A549 (cell line): ENCODE results near the gene ABCA1. TPM values are rescaled to one million over a fixed set of nuclear protein-coding genes. Genes with fewer than 3 reads are reported as not detected.
A peak's percentile ranks its signal among the peaks of the same experiment; 100 is the strongest.

Experiments
- ATAC-seq, 2 experiments: fragments of 200-7000 bp in 1 of 2; fragments of >200 bp in 1 of 2; cut with Nextera tagmentation in 1 of 2; cut with Tn5 transposase in 1 of 2; 3 replicates each; pipeline versions ENCODE4 v1.8.0 to v1.9.1; 2018 to 2020; ENCODE audit warnings: mild to moderate bottlenecking in 1 of 2, moderate library complexity in 1 of 2
- CTCF ChIA-PET: fragments of 300-600 bp; sonication (Branson Sonifier 250); formaldehyde crosslinking; extraction: SDS; loops from one replicate; lab custom pipeline; 2021; ENCODE audit warnings: antibody characterized with exemption, inconsistent platforms; lab: Yijun Ruan, JAX
- POLR2A ChIA-PET: fragments of 350-600 bp; formaldehyde crosslinking; extraction: SDS; loops from one replicate; lab custom pipeline; 2021; ENCODE audit warnings: antibody characterized with exemption, inconsistent platforms; lab: Yijun Ruan, JAX
- DNase-seq, 2 experiments: peaks; one replicate each; pipeline versions ENCODE4 v3.0.0 to v3.0.0-alpha.2; 2011 to 2016; ENCODE audit warnings: low read depth in 1 of 2, low spot score in 1 of 2
- FAIRE-seq: peaks from 2 replicates; lab custom pipeline; 2011; peaks lifted over from hg19 to GRCh38; lab: Jason Lieb, UNC
- H3K27ac ChIP-seq, 2 experiments: fragments of >200 bp; sonication (Bioruptor Twin); formaldehyde crosslinking; 3 replicates each; pipeline ENCODE4 v1.5.1; 2016 to 2017
- H3K4me1 ChIP-seq: fragments of >200 bp; sonication (Bioruptor Twin); formaldehyde crosslinking; 3 replicates; pipeline ENCODE4 v1.6.1; 2016
- H3K4me2 ChIP-seq: fragments of >200 bp; sonication (Bioruptor Twin); formaldehyde crosslinking; 3 replicates; pipeline ENCODE4 v1.6.1; 2016
- H3K4me3 ChIP-seq: fragments of >200 bp; sonication (Bioruptor Twin); formaldehyde crosslinking; 3 replicates; pipeline ENCODE4 v1.5.1; 2016
- H3K9me3 ChIP-seq: fragments of >200 bp; sonication (Bioruptor Twin); formaldehyde crosslinking; 3 replicates; pipeline ENCODE4 v1.6.1; 2016
- CTCF ChIP-seq: fragments of >200 bp; sonication (Bioruptor Twin); formaldehyde crosslinking; IDR thresholded peaks from 3 replicates; pipeline ENCODE4 v1.5.1; 2016
- ELK1 ChIP-seq: fragments of 150-350 bp; IDR thresholded peaks from 2 replicates; pipeline ENCODE4 v1.6.1; 2014; ENCODE audit warnings: low read depth, mild to moderate bottlenecking, low read length
- FOXS1 ChIP-seq: fragments of 250-450 bp; sonication (Bioruptor Pico); IDR thresholded peaks from 2 replicates; pipeline ENCODE4 v1.5.0; 2020; ENCODE audit warnings: mild to moderate bottlenecking, moderate library complexity
- HES2 ChIP-seq: fragments of >200 bp; sonication (Bioruptor Twin); formaldehyde crosslinking; IDR thresholded peaks from 2 replicates; pipeline ENCODE4 v1.6.1; 2016
- HEYL ChIP-seq: fragments of 250-450 bp; sonication (Bioruptor Pico); IDR thresholded peaks from 2 replicates; pipeline ENCODE4 v1.8.0; 2021; ENCODE audit warnings: mild to moderate bottlenecking, moderate library complexity
- HMGXB4 ChIP-seq: fragments of 250-450 bp; sonication (Bioruptor Pico); IDR thresholded peaks from 2 replicates; pipeline ENCODE4 v1.5.0; 2021; ENCODE audit warnings: mild to moderate bottlenecking, moderate library complexity, borderline replicate concordance
- HOXB13 ChIP-seq: fragments of 250-450 bp; sonication (Bioruptor Pico); IDR thresholded peaks from 2 replicates; pipeline ENCODE4 v1.5.0; 2020; ENCODE audit warnings: low read depth, mild to moderate bottlenecking, moderate library complexity
- JUN ChIP-seq, 2 experiments: fragments of >200 bp; sonication (Bioruptor Twin); formaldehyde crosslinking; IDR thresholded peaks; 2 replicates in 1 of 2; 3 replicates in 1 of 2; pipeline ENCODE4 v1.6.1; 2016 to 2017
- KDM1A ChIP-seq: fragments of 200-600 bp; sonication (generic); IDR thresholded peaks from 2 replicates; pipeline ENCODE4 v1.6.1; 2016; ENCODE audit warnings: low read depth, mild to moderate bottlenecking
- MAFK ChIP-seq: fragments of 450-650 bp; IDR thresholded peaks from 2 replicates; pipeline ENCODE4 v1.6.1; 2014; ENCODE audit not compliant: partially characterized antibody
- MAZ ChIP-seq: fragments of 150-350 bp; IDR thresholded peaks from 2 replicates; pipeline ENCODE4 v1.6.1; 2014; ENCODE audit warnings: antibody characterized with exemption, low read depth, low read length, borderline replicate concordance
- PHF8 ChIP-seq: fragments of 200-600 bp; sonication (generic); IDR thresholded peaks from 2 replicates; pipeline ENCODE4 v1.6.1; 2016; ENCODE audit warnings: low read depth, mild to moderate bottlenecking, antibody characterized with exemption, moderate library complexity, borderline replicate concordance
- POLR2AphosphoS2 ChIP-seq: conservative IDR thresholded peaks from 2 replicates; pipeline ENCODE4 v1.6.1; 2012; ENCODE audit warnings: low read length, improper control_type of control experiment, inconsistent platforms
- RCOR1 ChIP-seq: fragments of 150-350 bp; IDR thresholded peaks from 2 replicates; pipeline ENCODE4 v1.6.1; 2014; ENCODE audit warnings: antibody characterized with exemption, low read length, low read depth
- REST ChIP-seq: fragments of 200-600 bp; sonication (generic); IDR thresholded peaks from 2 replicates; pipeline ENCODE4 v1.6.1; 2016; ENCODE audit warnings: antibody characterized with exemption, mild to moderate bottlenecking, moderate library complexity
- SMC3 ChIP-seq: fragments of >200 bp; sonication (Bioruptor Twin); formaldehyde crosslinking; IDR thresholded peaks from 3 replicates; pipeline ENCODE4 v1.6.1; 2018; ENCODE audit warnings: inconsistent platforms
- TP53 ChIP-seq: fragments of 250-450 bp; sonication (Bioruptor Pico); IDR thresholded peaks from 2 replicates; pipeline ENCODE4 v1.5.0; 2021; ENCODE audit warnings: mild to moderate bottlenecking, moderate library complexity
- ZC3H11A ChIP-seq: fragments of 450-650 bp; IDR thresholded peaks from 2 replicates; pipeline ENCODE4 v1.6.1; 2014; ENCODE audit warnings: antibody characterized with exemption, mild to moderate bottlenecking
- ZSCAN20 ChIP-seq: fragments of 250-450 bp; sonication (Bioruptor Pico); IDR thresholded peaks from 2 replicates; pipeline ENCODE4 v1.8.0; 2022; ENCODE audit warnings: mild to moderate bottlenecking, moderate library complexity
- WGBS: methylation state at CpG from one replicate; pipeline ENCODE4 v1.1.6; 2017; ENCODE audit errors: missing lambda C conversion rate; 5-methylcytosine and 5-hydroxymethylcytosine counted together
- polyA plus RNA-seq, 4 experiments: library from polyadenylated mRNA; depleted of rRNA in 3 of 4; stranded (reverse); fragments of >200 nt; fragmentation: RNase III in 1 of 4; extraction: RNeasy Plus Mini Kit Qiagen cat#74134 plus additional on column Dnase treatment in 1 of 4; gene quantifications; 2 replicates in 3 of 4; 3 replicates in 1 of 4; pipeline ENCODE4 v1.2.3, GENCODE V29; 2011 to 2017

The ABCA1 gene
- polyA plus RNA-seq, 2 of the 4 experiments (the other 2 are of a cell fraction), result 3.6 to 12.0 TPM

- TF ChIP-seq SMC3, result peak; percentile 65
- no peak for TF ChIP-seq ELK1
- TF ChIP-seq, all 56 proteins: peak for 3
Measured at GRCh38 chr9:104743376-104743985, 184.5 kb downstream of the ABCA1 start (continued).

GRCh38 chr9:104740621-104741020 lies 187.3 kb downstream of the ABCA1 start:
- FAIRE-seq, result no peak
- ATAC-seq, result no peak
- CTCF ChIA-PET, result no interaction called here
- peak in 1 of 2 experiments; percentile 11 for DNase-seq
- Histone ChIP-seq H3K27ac (no peak overlapping the region), H3K4me3 (no peak overlapping the region), H3K4me1 (peaks cover 3% of the 10 kb centered on the region; the same call in 1 of the 3 replicates), H3K4me2 (no peak overlapping the region), H3K9me3 (no peaks in the 10 kb centered on the region)
- WGBS, result 24% methylated on average over 1 of the region's 1 CpG
- POLR2A ChIA-PET, result no interaction called here
- TF ChIP-seq HES2, result no peak
- no peak for TF ChIP-seq HOXB13 (CRISPR knock-in tag)

GRCh38 chr9:104738452-104738851 lies 189.5 kb downstream of the ABCA1 start:
- Histone ChIP-seq H3K27ac (no peak overlapping the region), H3K4me1 (peaks cover 3% of the 10 kb centered on the region; the same call in 1 of the 3 replicates), H3K4me3 (no peak overlapping the region), H3K9me3 (no peaks in the 10 kb centered on the region), H3K4me2 (no peak overlapping the region)
- 61% methylated on average over 3 of the region's 3 CpGs for WGBS
- ChIA-PET POLR2A (no interaction called here), CTCF (no interaction called here)
- TF ChIP-seq JUN (IDR thresholded peaks at IDR 0.05), result no peak
- no peak for TF ChIP-seq CTCF
- no peak for TF ChIP-seq PHF8
- no peak for TF ChIP-seq REST
- TF ChIP-seq SMC3, result no peak
- no peak for TF ChIP-seq KDM1A
- no peak for TF ChIP-seq HEYL (CRISPR knock-in tag)
- TF ChIP-seq ELK1, result no peak
- no peak for TF ChIP-seq RCOR1
- TF ChIP-seq HMGXB4, result no peak
- no peak for TF ChIP-seq MAFK
- TF ChIP-seq ZSCAN20 (CRISPR knock-in tag), result no peak
- TF ChIP-seq MAZ, result no peak
- no peak for TF ChIP-seq TP53 (CRISPR knock-in tag)
- TF ChIP-seq FOXS1, result no peak
- no peak for TF ChIP-seq POLR2AphosphoS2
- no peak for TF ChIP-seq ZC3H11A
- FAIRE-seq (no peak), DNase-seq (no peak), ATAC-seq (no peak)
